Measurements from ENCODE around the gene ATE1. TPM values are rescaled to one million over a fixed set of nuclear protein-coding genes. Genes with fewer than 3 reads are reported as not detected.

Gene ATE1
- total and polyA plus RNA-seq, 2 donors (not counting 3 experiments of a cell fraction or from before 2014, with no cell fraction given): 8.7 to 27.1 TPM

DNA sequence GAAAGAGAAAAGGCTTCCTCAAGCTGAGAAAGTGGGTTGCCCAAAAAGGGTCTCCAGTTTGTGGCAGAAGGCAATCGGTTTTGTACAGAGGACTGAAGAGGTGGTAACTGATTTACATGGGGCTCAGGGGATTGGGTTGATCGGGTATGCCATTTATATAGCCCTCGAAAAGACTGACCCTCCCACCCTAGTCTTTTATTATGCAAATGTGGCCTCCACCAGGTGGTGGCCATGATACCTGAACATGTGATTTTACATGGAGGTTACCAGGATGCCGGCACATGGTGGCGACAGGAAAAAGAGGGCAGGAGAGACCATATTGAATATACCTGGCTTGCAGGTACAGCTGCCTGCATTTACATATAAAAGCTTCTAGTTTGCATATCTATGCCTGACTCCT lies 36.7 kb downstream of the ATE1 start:
- Histone ChIP-seq H4K20me1 (replicated peaks; ENCODE audit: control insufficient read depth, extremely low read depth, insufficient read depth, low read length) (peaks cover 2% of the 10 kb centered on the region), H2AFZ (ENCODE audit: low read depth, low read length) (no peak overlapping the region), H3K9me3 (replicated peaks; ENCODE audit: control insufficient read depth, insufficient read depth, low read length) (no peaks in the 10 kb centered on the region), H3K9me1 (replicated peaks; ENCODE audit: control insufficient read depth, extremely low read depth, insufficient read depth, low read length) (no peaks in the 10 kb centered on the region), H3K9ac (replicated peaks; ENCODE audit: extremely low read depth, insufficient read depth, low read length) (no peak overlapping the region), H3K4me2 (ENCODE audit: insufficient read depth, low read length) (no peak overlapping the region), H3K27me3 (ENCODE audit: control insufficient read depth in 2 of 2, insufficient read depth in 2 of 2, low read length in 2 of 2) (no peaks in the 10 kb centered on the region), H3K4me1 (ENCODE audit: control insufficient read depth, extremely low read depth, insufficient read depth, low read length) (peaks cover 6% of the 10 kb centered on the region), H3K27ac (ENCODE audit: insufficient read depth, low read depth, low read length) (no peak overlapping the region), H3K79me2 (ENCODE audit: control insufficient read depth, insufficient read depth, low read length) (no peaks in the 10 kb centered on the region), H3K36me3 (ENCODE audit: control insufficient read depth in 2 of 2, extremely low read depth in 1 of 2, insufficient read depth in 2 of 2, low read length in 2 of 2) (no peaks in the 10 kb centered on the region), H3K4me3 (replicated peaks in 1 of 3; ENCODE audit: insufficient read depth in 1 of 3, low read depth in 1 of 3, low read length in 3 of 3) (no peak overlapping the region)
- no TSS peak for BruUV-seq (replicated peaks)
- TF ChIP-seq POLR2AphosphoS5 (IDR thresholded peaks at IDR 0.05; ENCODE audit: insufficient read depth, low read depth, low read length) (no peak), GATA2 (IDR thresholded peaks at IDR 0.05; ENCODE audit: insufficient read depth, insufficient read length, low read depth, low read length) (no peak), EZH2 (IDR thresholded peaks at IDR 0.05; ENCODE audit: borderline replicate concordance, low read depth, low read length, severe bottlenecking) (no peak)
- DNase-seq (ENCODE audit: low read depth, low spot score) (no peak), FAIRE-seq (no peak)
- CTCF ChIA-PET: interaction anchor here (0.9 to 2.2 kb wide), 2 partner anchors 9 to 22 kb away, joined by 3 to 15 read pairs; no protein-coding TSS in a partner anchor
- POLR2A ChIA-PET: no interaction called here
- dilution Hi-C loops (cut with MboI; ENCODE audit: extremely low pct_ligation_motif_present, low sequenced_read_pairs) (no loop called here), intact Hi-C loops (cut with micrococcal nuclease) (no loop called here)

DNA sequence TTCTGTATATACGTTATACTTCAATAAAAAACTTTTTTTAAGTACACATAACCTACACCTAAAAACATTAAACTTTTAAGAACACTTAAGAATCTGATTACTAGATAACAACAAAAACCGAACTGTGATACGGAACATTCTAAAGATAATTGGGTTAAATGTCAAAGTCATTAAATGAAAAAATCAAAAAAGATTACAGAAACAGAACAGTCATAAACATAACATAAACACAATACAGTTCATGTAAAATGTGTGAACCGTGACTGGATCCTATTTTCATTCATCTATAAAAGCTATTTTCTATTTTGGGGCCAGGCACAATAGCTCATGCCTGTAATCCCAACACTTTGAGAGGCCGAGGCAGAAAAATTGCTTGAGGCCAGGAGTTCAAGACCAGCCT lies 38.6 kb downstream of the ATE1 start:
- TF ChIP-seq, protein P1, sequence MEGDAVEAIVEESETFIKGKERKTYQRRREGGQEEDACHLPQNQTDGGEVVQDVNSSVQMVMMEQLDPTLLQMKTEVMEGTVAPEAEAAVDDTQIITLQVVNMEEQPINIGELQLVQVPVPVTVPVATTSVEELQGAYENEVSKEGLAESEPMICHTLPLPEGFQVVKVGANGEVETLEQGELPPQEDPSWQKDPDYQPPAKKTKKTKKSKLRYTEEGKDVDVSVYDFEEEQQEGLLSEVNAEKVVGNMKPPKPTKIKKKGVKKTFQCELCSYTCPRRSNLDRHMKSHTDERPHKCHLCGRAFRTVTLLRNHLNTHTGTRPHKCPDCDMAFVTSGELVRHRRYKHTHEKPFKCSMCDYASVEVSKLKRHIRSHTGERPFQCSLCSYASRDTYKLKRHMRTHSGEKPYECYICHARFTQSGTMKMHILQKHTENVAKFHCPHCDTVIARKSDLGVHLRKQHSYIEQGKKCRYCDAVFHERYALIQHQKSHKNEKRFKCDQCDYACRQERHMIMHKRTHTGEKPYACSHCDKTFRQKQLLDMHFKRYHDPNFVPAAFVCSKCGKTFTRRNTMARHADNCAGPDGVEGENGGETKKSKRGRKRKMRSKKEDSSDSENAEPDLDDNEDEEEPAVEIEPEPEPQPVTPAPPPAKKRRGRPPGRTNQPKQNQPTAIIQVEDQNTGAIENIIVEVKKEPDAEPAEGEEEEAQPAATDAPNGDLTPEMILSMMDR (IDR thresholded peaks at IDR 0.05; ENCODE audit: extremely low read depth in 1 of 2, insufficient read depth in 1 of 2, low read depth in 1 of 2, low read length in 2 of 2): no peak
- TF ChIP-seq POLR2A (IDR thresholded peaks at IDR 0.05; ENCODE audit: low read depth, low read length): no peak
- TF ChIP-seq MYC (IDR thresholded peaks at IDR 0.05; ENCODE audit: low read depth, low read length): no peak
- no peak for TF ChIP-seq EZH2 (IDR thresholded peaks at IDR 0.05; ENCODE audit: borderline replicate concordance, low read depth, low read length, severe bottlenecking)
- TF ChIP-seq FOS (IDR thresholded peaks at IDR 0.05; ENCODE audit: borderline replicate concordance, insufficient read depth, low read length): no peak
- TF ChIP-seq, protein P2, sequence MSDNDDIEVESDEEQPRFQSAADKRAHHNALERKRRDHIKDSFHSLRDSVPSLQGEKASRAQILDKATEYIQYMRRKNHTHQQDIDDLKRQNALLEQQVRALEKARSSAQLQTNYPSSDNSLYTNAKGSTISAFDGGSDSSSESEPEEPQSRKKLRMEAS (IDR thresholded peaks at IDR 0.05; ENCODE audit: insufficient read depth, insufficient read length): no peak
- no peak for TF ChIP-seq GATA2 (IDR thresholded peaks at IDR 0.05; ENCODE audit: insufficient read depth, insufficient read length, low read depth, low read length)
- TF ChIP-seq JUN (IDR thresholded peaks at IDR 0.05; ENCODE audit: borderline replicate concordance, insufficient read depth, insufficient read length, low read depth): no peak
- no peak for TF ChIP-seq POLR2AphosphoS5 (IDR thresholded peaks at IDR 0.05; ENCODE audit: insufficient read depth, low read depth, low read length)
- H3K79me2 ChIP-seq (ENCODE audit: control insufficient read depth, insufficient read depth, low read length): no peaks in the 10 kb centered on the region
- H3K9me3 ChIP-seq (replicated peaks; ENCODE audit: control insufficient read depth, insufficient read depth, low read length): no peaks in the 10 kb centered on the region
- H3K4me2 ChIP-seq (ENCODE audit: insufficient read depth, low read length): no peak overlapping the region
- dilution Hi-C loops (cut with MboI; ENCODE audit: extremely low pct_ligation_motif_present, low sequenced_read_pairs): no loop called here
- FAIRE-seq (no peak), DNase-seq (ENCODE audit: low read depth, low spot score) (no peak)
- H3K4me1 ChIP-seq (ENCODE audit: control insufficient read depth, extremely low read depth, insufficient read depth, low read length): peaks cover 6% of the 10 kb centered on the region
- no TSS peak for BruUV-seq (replicated peaks)
- H3K9ac ChIP-seq (replicated peaks; ENCODE audit: extremely low read depth, insufficient read depth, low read length): no peak overlapping the region
- no peak overlapping the region for H2AFZ ChIP-seq (ENCODE audit: low read depth, low read length)
- no peaks in the 10 kb centered on the region for H3K9me1 ChIP-seq (replicated peaks; ENCODE audit: control insufficient read depth, extremely low read depth, insufficient read depth, low read length)
- POLR2A ChIA-PET: no interaction called here
- CTCF ChIA-PET: interaction anchor here (5.9 kb wide), 1 partner anchor 940 kb away, joined by 62 read pairs; no protein-coding TSS in a partner anchor
- no peaks in the 10 kb centered on the region for H3K36me3 ChIP-seq (ENCODE audit: control insufficient read depth in 2 of 2, extremely low read depth in 1 of 2, insufficient read depth in 2 of 2, low read length in 2 of 2)
- no peaks in the 10 kb centered on the region for H3K27me3 ChIP-seq (ENCODE audit: control insufficient read depth in 2 of 2, insufficient read depth in 2 of 2, low read length in 2 of 2)
- no peak overlapping the region for H3K27ac ChIP-seq (ENCODE audit: insufficient read depth, low read depth, low read length)
- H4K20me1 ChIP-seq (replicated peaks; ENCODE audit: control insufficient read depth, extremely low read depth, insufficient read depth, low read length): no peaks in the 10 kb centered on the region
- intact Hi-C loops (cut with micrococcal nuclease): loop anchor here (5.0 kb wide), 1 partner anchor 292 kb away; the partner anchor contains the start of gene FGFR2
- no peak overlapping the region for H3K4me3 ChIP-seq (replicated peaks in 1 of 3; ENCODE audit: insufficient read depth in 1 of 3, low read depth in 1 of 3, low read length in 3 of 3)
